Astrocyte (in vitro differentiated cells and primary cell): ENCODE results near the gene BIN2. TPM values are rescaled to one million over a fixed set of nuclear protein-coding genes. Genes with fewer than 3 reads are reported as not detected.
"Not testable (repeated sequence)": the region's sequence is repeated elsewhere in the genome, so short reads cannot be mapped to it uniquely, and the experiment has no call there.

ENCODE experiments used
- DNase-seq: peaks from one replicate; pipeline ENCODE4 v3.0.0-alpha.2; 2010; ENCODE audit warnings: low read depth
- FAIRE-seq: peaks from 2 replicates; lab custom pipeline; 2011; peaks lifted over from hg19 to GRCh38; lab: Jason Lieb, UNC
- H2AFZ ChIP-seq: 2 replicates; pipeline ENCODE4 v1.6.0; 2012; ENCODE audit warnings: low read depth, low read length, inconsistent platforms
- H3K27ac ChIP-seq: 2 replicates; pipeline ENCODE4 v1.5.1; 2011; ENCODE audit warnings: low read depth, low read length, inconsistent platforms
- H3K27me3 ChIP-seq: 2 replicates; pipeline ENCODE4 v1.6.0; 2011; ENCODE audit warnings: low read length, inconsistent platforms; ENCODE audit not compliant: insufficient read depth
- H3K36me3 ChIP-seq: 2 replicates; pipeline ENCODE4 v1.5.1; 2011; ENCODE audit warnings: low read length, inconsistent platforms; ENCODE audit not compliant: insufficient read depth
- H3K4me1 ChIP-seq: 2 replicates; pipeline ENCODE4 v1.5.1; 2011; ENCODE audit warnings: low read length, inconsistent platforms; ENCODE audit not compliant: insufficient read depth
- H3K4me2 ChIP-seq: 2 replicates; pipeline ENCODE4 v1.6.0; 2012; ENCODE audit warnings: low read length, inconsistent platforms
- H3K4me3 ChIP-seq: 2 replicates; pipeline ENCODE4 v1.5.1; 2011; ENCODE audit warnings: low read depth, mild to moderate bottlenecking, low read length, inconsistent platforms; ENCODE audit not compliant: insufficient read depth
- H3K79me2 ChIP-seq: 2 replicates; pipeline ENCODE4 v1.6.0; 2012; ENCODE audit warnings: mild to moderate bottlenecking, low read length, inconsistent platforms; ENCODE audit not compliant: insufficient read depth
- H3K9ac ChIP-seq: 2 replicates; pipeline ENCODE4 v1.6.0; 2012; ENCODE audit warnings: mild to moderate bottlenecking, low read length, inconsistent platforms
- H3K9me3 ChIP-seq: 2 replicates; pipeline ENCODE4 v1.5.1; 2012; ENCODE audit warnings: low read depth, mild to moderate bottlenecking, low read length, inconsistent platforms; ENCODE audit not compliant: insufficient read depth
- H4K20me1 ChIP-seq: 2 replicates; pipeline ENCODE4 v1.6.0; 2012; ENCODE audit warnings: low read length, inconsistent platforms; ENCODE audit not compliant: insufficient read depth
- H3K27ac Mint-ChIP-seq: one replicate; pipeline ENCODE4 v1.8.0; 2021; ENCODE audit warnings: mild to moderate bottlenecking, mixed read lengths; ENCODE audit not compliant: unreplicated experiment
- H3K27me3 Mint-ChIP-seq: one replicate; pipeline ENCODE4 v1.8.0; 2021; ENCODE audit warnings: low read depth, mixed read lengths; ENCODE audit not compliant: unreplicated experiment
- H3K36me3 Mint-ChIP-seq: one replicate; pipeline ENCODE4 v1.8.0; 2021; ENCODE audit warnings: low read depth, mixed read lengths; ENCODE audit not compliant: unreplicated experiment
- H3K4me1 Mint-ChIP-seq: one replicate; pipeline ENCODE4 v1.8.0; 2021; ENCODE audit warnings: low read depth, mixed read lengths; ENCODE audit not compliant: unreplicated experiment
- H3K4me3 Mint-ChIP-seq: one replicate; pipeline ENCODE4 v1.8.0; 2021; ENCODE audit warnings: mild to moderate bottlenecking, moderate library complexity, mixed read lengths; ENCODE audit not compliant: unreplicated experiment
- H3K9me3 Mint-ChIP-seq: one replicate; pipeline ENCODE4 v1.8.0; 2021; ENCODE audit warnings: mild to moderate bottlenecking, mixed read lengths; ENCODE audit not compliant: unreplicated experiment
- EZH2 ChIP-seq: IDR thresholded peaks from 2 replicates; pipeline ENCODE4 v1.6.1; 2012; ENCODE audit warnings: mild to moderate bottlenecking, low read length, inconsistent platforms; ENCODE audit not compliant: insufficient read depth
- total RNA-seq: library from RNA; stranded (reverse); gene quantifications from 2 replicates; pipeline ENCODE4 v1.2.1, GENCODE V29; 2021
- TF ChIP-seq, protein P1 (sequence below): IDR thresholded peaks from 2 replicates; pipeline ENCODE4 v1.5.1; 2011; ENCODE audit warnings: low read depth, mild to moderate bottlenecking, inconsistent platforms, low read length, moderate library complexity; ENCODE audit not compliant: insufficient read depth

BIN2 gene
- total RNA-seq, 1 donor from 2014 or later = not detected

DNA sequence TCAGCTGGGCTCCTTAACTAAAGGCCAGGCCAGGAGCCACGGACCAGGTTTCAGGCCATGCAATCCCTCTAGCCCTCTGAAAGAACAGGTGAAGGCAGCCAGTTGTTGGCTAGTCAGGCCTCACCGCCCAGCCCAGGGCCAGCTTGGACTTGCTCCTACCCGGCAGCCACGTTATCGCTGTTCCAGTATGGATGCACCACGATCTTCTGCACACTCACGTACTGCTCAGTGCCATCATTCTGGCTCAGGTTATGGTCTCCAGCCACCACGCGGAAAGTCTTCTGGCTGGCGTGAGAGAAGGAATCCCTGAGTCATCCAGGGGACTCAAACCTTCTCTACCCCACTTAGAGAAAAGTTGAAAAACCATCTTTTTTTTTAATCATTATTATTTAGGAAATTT lies 18.4 kb upstream of the BIN2 start:
- no peaks in the 10 kb centered on the region for H3K79me2 ChIP-seq
- H3K4me2 ChIP-seq = no peak overlapping the region
- no peaks in the 10 kb centered on the region for H4K20me1 ChIP-seq
- Mint-ChIP-seq H3K27ac (no peak overlapping the region), H3K9me3 (no peaks in the 10 kb centered on the region), H3K4me3 (no peak overlapping the region), H3K36me3 (no peaks in the 10 kb centered on the region), H3K27me3 (peaks cover 10% of the 10 kb centered on the region), H3K4me1 (peaks cover 10% of the 10 kb centered on the region)
- no peaks in the 10 kb centered on the region for H3K27me3 ChIP-seq
- no peak for FAIRE-seq
- H3K4me3 ChIP-seq = no peak overlapping the region
- H3K36me3 ChIP-seq = no peaks in the 10 kb centered on the region
- H3K4me1 ChIP-seq = peaks cover 19% of the 10 kb centered on the region
- no peak overlapping the region for H3K27ac ChIP-seq
- H3K9ac ChIP-seq = no peak overlapping the region
- H3K9me3 ChIP-seq = no peaks in the 10 kb centered on the region
- DNase-seq = no peak
- no peak for TF ChIP-seq EZH2
- TF ChIP-seq, protein P1, sequence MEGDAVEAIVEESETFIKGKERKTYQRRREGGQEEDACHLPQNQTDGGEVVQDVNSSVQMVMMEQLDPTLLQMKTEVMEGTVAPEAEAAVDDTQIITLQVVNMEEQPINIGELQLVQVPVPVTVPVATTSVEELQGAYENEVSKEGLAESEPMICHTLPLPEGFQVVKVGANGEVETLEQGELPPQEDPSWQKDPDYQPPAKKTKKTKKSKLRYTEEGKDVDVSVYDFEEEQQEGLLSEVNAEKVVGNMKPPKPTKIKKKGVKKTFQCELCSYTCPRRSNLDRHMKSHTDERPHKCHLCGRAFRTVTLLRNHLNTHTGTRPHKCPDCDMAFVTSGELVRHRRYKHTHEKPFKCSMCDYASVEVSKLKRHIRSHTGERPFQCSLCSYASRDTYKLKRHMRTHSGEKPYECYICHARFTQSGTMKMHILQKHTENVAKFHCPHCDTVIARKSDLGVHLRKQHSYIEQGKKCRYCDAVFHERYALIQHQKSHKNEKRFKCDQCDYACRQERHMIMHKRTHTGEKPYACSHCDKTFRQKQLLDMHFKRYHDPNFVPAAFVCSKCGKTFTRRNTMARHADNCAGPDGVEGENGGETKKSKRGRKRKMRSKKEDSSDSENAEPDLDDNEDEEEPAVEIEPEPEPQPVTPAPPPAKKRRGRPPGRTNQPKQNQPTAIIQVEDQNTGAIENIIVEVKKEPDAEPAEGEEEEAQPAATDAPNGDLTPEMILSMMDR = no peak
- no peak overlapping the region for H2AFZ ChIP-seq

DNA sequence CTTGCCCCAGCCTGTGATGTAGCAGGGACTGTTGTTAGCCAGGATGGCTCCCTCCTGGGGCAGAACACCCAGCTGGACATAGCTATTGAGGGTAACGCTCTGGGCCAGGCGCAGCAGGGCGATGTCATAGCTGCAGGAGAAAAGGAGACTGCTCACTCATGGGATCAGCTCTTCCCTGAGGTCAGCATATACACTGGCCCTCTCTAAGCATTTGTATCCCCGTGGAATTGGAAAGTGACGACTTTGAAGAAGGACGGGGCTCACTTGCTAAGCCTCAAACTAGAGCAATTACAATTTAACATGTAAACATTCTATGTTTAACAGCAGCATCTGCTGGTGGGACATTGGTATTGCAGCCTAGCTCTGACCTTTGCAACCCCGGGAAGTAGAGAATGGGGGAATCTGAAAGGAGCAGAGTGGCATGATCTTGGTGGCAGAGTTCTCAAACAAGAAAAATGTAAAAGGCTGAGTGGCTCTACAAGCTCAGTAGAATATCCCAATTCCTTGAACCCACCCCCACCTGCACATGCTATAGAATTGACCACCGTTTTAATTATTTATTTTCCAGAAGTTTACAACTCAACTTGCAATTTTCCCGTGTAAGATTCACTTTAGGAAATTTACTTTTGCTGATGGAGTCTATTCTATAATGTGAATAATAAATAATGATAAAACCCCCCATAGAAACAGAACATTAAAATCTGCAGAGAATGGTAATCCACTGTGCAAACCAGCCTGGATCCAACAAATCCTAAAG lies 17.5 kb upstream of the BIN2 start:
- FAIRE-seq = no peak
- TF ChIP-seq EZH2 = no peak
- TF ChIP-seq, protein P1 = peak; percentile 100
- H3K4me3 Mint-ChIP-seq = no peak overlapping the region
- Histone ChIP-seq H3K4me1 (peaks cover 17% of the 10 kb centered on the region), H3K27me3 (no peaks in the 10 kb centered on the region), H3K9ac (peak overlapping the region; percentile 66), H4K20me1 (no peaks in the 10 kb centered on the region), H3K36me3 (no peaks in the 10 kb centered on the region), H3K9me3 (no peaks in the 10 kb centered on the region), H3K27ac (no peak overlapping the region), H3K79me2 (no peaks in the 10 kb centered on the region), H3K4me3 (peak overlapping the region; percentile 29), H3K4me2 (peak overlapping the region; percentile 81), H2AFZ (peak overlapping the region; percentile 94)
- peak overlapping the region; percentile 35 for H3K27ac Mint-ChIP-seq
- no peaks in the 10 kb centered on the region for H3K9me3 Mint-ChIP-seq
- H3K36me3 Mint-ChIP-seq = no peaks in the 10 kb centered on the region
- H3K27me3 Mint-ChIP-seq = peaks cover 10% of the 10 kb centered on the region
- peaks cover 10% of the 10 kb centered on the region for H3K4me1 Mint-ChIP-seq
- DNase-seq = peak; percentile 42

DNA sequence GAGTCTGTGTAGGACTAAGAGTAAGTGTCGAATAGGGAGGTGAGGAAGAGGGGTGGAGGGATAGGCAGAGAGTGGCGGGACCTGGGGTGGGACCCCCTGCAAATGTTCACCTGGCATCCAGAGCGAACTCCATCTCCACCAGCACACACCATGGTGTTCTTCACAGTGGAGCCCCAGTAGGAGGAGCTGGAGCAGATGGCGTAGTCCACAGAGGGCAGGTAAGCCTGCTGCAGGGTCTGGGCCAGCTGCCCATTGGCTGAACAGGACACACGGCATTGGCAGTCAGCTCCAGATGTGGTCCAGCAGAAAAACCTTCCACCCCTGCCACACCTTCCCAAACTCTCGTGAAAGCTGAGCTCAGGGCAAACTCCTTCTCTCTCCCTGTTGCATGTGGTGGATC lies 15.8 kb upstream of the BIN2 start:
- Histone ChIP-seq H3K27ac (no peak overlapping the region), H2AFZ (no peak overlapping the region), H3K4me3 (no peak overlapping the region), H3K4me1 (peaks cover 5% of the 10 kb centered on the region), H3K9me3 (no peaks in the 10 kb centered on the region), H3K27me3 (no peaks in the 10 kb centered on the region), H3K9ac (no peak overlapping the region), H3K4me2 (no peak overlapping the region), H3K36me3 (no peaks in the 10 kb centered on the region), H4K20me1 (no peaks in the 10 kb centered on the region), H3K79me2 (no peaks in the 10 kb centered on the region)
- FAIRE-seq (no peak), DNase-seq (no peak)
- no peak overlapping the region for H3K4me3 Mint-ChIP-seq
- no peaks in the 10 kb centered on the region for H3K36me3 Mint-ChIP-seq
- TF ChIP-seq, protein P1 = no peak
- no peak for TF ChIP-seq EZH2
- H3K27me3 Mint-ChIP-seq = peaks cover 5% of the 10 kb centered on the region
- no peaks in the 10 kb centered on the region for H3K4me1 Mint-ChIP-seq
- no peak overlapping the region for H3K27ac Mint-ChIP-seq
- H3K9me3 Mint-ChIP-seq = no peaks in the 10 kb centered on the region

DNA sequence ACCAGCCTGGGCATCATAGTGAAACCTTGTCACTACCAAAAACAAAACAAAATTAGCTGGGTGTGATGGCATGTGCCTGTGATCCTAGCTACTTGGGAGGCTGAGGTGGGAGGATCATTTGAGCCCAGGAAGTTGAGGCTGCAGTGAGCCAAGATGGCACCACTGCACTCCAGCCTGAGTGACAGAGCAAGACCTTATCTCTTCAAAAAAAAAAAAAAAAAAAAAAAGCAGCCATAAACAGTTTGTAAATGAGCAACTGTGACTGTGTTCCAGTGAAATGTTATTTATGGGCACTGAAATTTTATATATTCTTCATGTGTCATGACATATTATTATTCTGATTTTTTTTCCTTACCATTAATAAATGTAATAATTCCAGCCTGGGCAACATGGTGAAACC lies 13.4 kb upstream of the BIN2 start:
- not testable (repeated sequence) for H3K4me3 Mint-ChIP-seq, H3K27me3 Mint-ChIP-seq, H3K4me1 Mint-ChIP-seq, FAIRE-seq, H3K9me3 ChIP-seq, H3K27ac ChIP-seq, H3K36me3 Mint-ChIP-seq, H3K36me3 ChIP-seq, H3K4me1 ChIP-seq, H3K79me2 ChIP-seq, H3K4me2 ChIP-seq, H3K27ac Mint-ChIP-seq, DNase-seq, H3K9ac ChIP-seq, H3K9me3 Mint-ChIP-seq, H3K4me3 ChIP-seq, H3K27me3 ChIP-seq, H2AFZ ChIP-seq, H4K20me1 ChIP-seq
